HepG2 (cell line): ENCODE measurements around the gene AJM1. TPM values are rescaled to one million over a fixed set of nuclear protein-coding genes. Genes with fewer than 3 reads are reported as not detected.

Experiments
- ATAC-seq: fragments of 200-7000 bp; cut with Tn5 transposase; 3 replicates; pipeline ENCODE4 v1.9.1; 2020; ENCODE audit warnings: mild to moderate bottlenecking, moderate library complexity
- BruUV-seq: library from RNA; stranded (reverse); fragments of 400-500 nt; replicated peaks from 2 replicates; lab custom pipeline; 2021; lab: Mats Ljungman, UMichigan
- CTCF ChIA-PET: fragments of 300-600 bp; formaldehyde crosslinking; extraction: SDS; loops from one replicate; lab custom pipeline; 2021; ENCODE audit warnings: low total read pairs, inconsistent platforms, low intra/inter-chr PET ratio; lab: Yijun Ruan, JAX
- POLR2A ChIA-PET: fragments of 350-600 bp; sonication (Branson Sonifier 250); formaldehyde crosslinking; loops from one replicate; lab custom pipeline; 2020; ENCODE audit warnings: antibody characterized with exemption, inconsistent platforms; lab: Yijun Ruan, JAX
- DNase-seq: peaks from one replicate; pipeline ENCODE4 v3.0.0-alpha.2; 2015; ENCODE audit warnings: low spot score
- FAIRE-seq: peaks from 3 replicates; lab custom pipeline; 2011; peaks lifted over from hg19 to GRCh38; lab: Jason Lieb, UNC
- H2AFZ ChIP-seq: one replicate; pipeline ENCODE4 v1.6.1; 2011; ENCODE audit warnings: low read length, inconsistent platforms
- H3K27ac ChIP-seq: fragments of 300-600 bp; 3 replicates; pipeline ENCODE4 v1.8.0; 2011; ENCODE audit warnings: mixed run types, mild to moderate bottlenecking, mixed read lengths, low read length, inconsistent platforms; ENCODE audit not compliant: insufficient read depth; ENCODE audit errors: extremely low read length
- H3K27me3 ChIP-seq, 2 experiments: fragments of 200-600 bp in 1 of 2; 2 replicates in 1 of 2; 3 replicates in 1 of 2; pipeline versions ENCODE4 v1.6.0 to v1.8.0; 2011; ENCODE audit warnings: low read length in 2 of 2, mild to moderate bottlenecking in 2 of 2, moderate library complexity in 2 of 2, inconsistent platforms in 1 of 2; ENCODE audit not compliant: insufficient read depth in 2 of 2, control insufficient read depth in 1 of 2
- H3K36me3 ChIP-seq, 2 experiments: fragments of 200-600 bp in 1 of 2; replicated peaks in 1 of 2; 2 replicates in 1 of 2; 3 replicates in 1 of 2; pipeline versions ENCODE4 v1.5.1 to v1.8.0; 2011; ENCODE audit warnings: low read length in 2 of 2, inconsistent platforms in 1 of 2; ENCODE audit not compliant: insufficient read depth in 2 of 2, control insufficient read depth in 1 of 2
- H3K4me1 ChIP-seq: 2 replicates; pipeline ENCODE4 v1.5.1; 2012; ENCODE audit warnings: low read length, inconsistent platforms; ENCODE audit not compliant: insufficient read depth
- H3K4me2 ChIP-seq: 2 replicates; pipeline ENCODE4 v1.6.0; 2011; ENCODE audit warnings: low read depth, low read length, inconsistent platforms
- H3K4me3 ChIP-seq, 3 experiments: fragments of 200-600 bp in 1 of 3; sonication (generic), shearing (Covaris generic) in 1 of 3; replicated peaks in 1 of 3; 2 replicates each; pipeline ENCODE4 v1.5.1; 2011 to 2016; ENCODE audit warnings: low read length in 3 of 3, inconsistent platforms in 2 of 3, low read depth in 2 of 3, mild to moderate bottlenecking in 2 of 3, control low read depth in 1 of 3, mixed read lengths in 1 of 3; ENCODE audit not compliant: insufficient read depth in 1 of 3
- H3K79me2 ChIP-seq: one replicate; pipeline ENCODE4 v1.6.1; 2011; ENCODE audit warnings: low read length, inconsistent platforms; ENCODE audit not compliant: insufficient read depth
- H3K9ac ChIP-seq: 2 replicates; pipeline ENCODE4 v1.6.0; 2011; ENCODE audit warnings: mild to moderate bottlenecking, low read depth, low read length, inconsistent platforms; ENCODE audit not compliant: insufficient read depth
- H3K9me3 ChIP-seq: 2 replicates; pipeline ENCODE4 v1.5.1; 2012; ENCODE audit warnings: mild to moderate bottlenecking, low read length
- H4K20me1 ChIP-seq: 2 replicates; pipeline ENCODE4 v1.6.0; 2011; ENCODE audit warnings: inconsistent platforms, mild to moderate bottlenecking, low read length, moderate library complexity; ENCODE audit not compliant: insufficient read depth
- AGO2 ChIP-seq: fragments of 200-400 bp; formaldehyde crosslinking; optimal IDR thresholded peaks from 2 replicates; pipeline ENCODE3; 2017; ENCODE audit warnings: mild to moderate bottlenecking, low read depth, low read length, moderate library complexity
- IKZF4 ChIP-seq: sonication (generic); formaldehyde crosslinking; IDR thresholded peaks from 2 replicates; pipeline ENCODE4 v1.5.1; 2020; ENCODE audit warnings: borderline replicate concordance, mild to moderate bottlenecking, low read depth, missing genetic modification reagents; ENCODE audit errors: not compliant biosample characterization
- MXI1 ChIP-seq: IDR thresholded peaks from 3 replicates; pipeline ENCODE4 v1.6.1; 2012; ENCODE audit warnings: low read depth, low read length, inconsistent platforms, borderline replicate concordance
- MZF1 ChIP-seq: sonication (generic); formaldehyde crosslinking; IDR thresholded peaks from 2 replicates; pipeline ENCODE4 v1.8.1; 2023; ENCODE audit warnings: mild to moderate bottlenecking, missing genetic modification reagents, borderline replicate concordance
- POLR2G ChIP-seq: fragments of 200-400 bp; formaldehyde crosslinking; IDR thresholded peaks from 2 replicates; pipeline ENCODE4 v1.6.1; 2018; ENCODE audit warnings: mild to moderate bottlenecking, low read depth, low read length, moderate library complexity
- TBX2 ChIP-seq: sonication (generic); formaldehyde crosslinking; IDR thresholded peaks from 2 replicates; pipeline ENCODE4 v1.5.0; 2020; ENCODE audit warnings: missing genetic modification reagents, mild to moderate bottlenecking, borderline replicate concordance
- THAP11 ChIP-seq: IDR thresholded peaks from 2 replicates; pipeline ENCODE4 v1.6.1; 2016; ENCODE audit warnings: missing biosample characterization, missing genetic modification reagents
- ZFX ChIP-seq: sonication (generic); formaldehyde crosslinking; IDR thresholded peaks from 2 replicates; pipeline ENCODE4 v1.4.0; 2020; ENCODE audit warnings: mild to moderate bottlenecking, low read depth, missing genetic modification reagents, moderate library complexity
- ZKSCAN1 ChIP-seq: fragments of 150-350 bp; IDR thresholded peaks from 2 replicates; pipeline ENCODE4 v1.6.1; 2014; ENCODE audit warnings: low read length
- ZMYM2 ChIP-seq: sonication (generic); formaldehyde crosslinking; IDR thresholded peaks from 2 replicates; pipeline ENCODE4 v1.8.0; 2022; ENCODE audit warnings: mild to moderate bottlenecking, missing genetic modification reagents
- ZNF263 ChIP-seq: sonication (generic); formaldehyde crosslinking; IDR thresholded peaks from 2 replicates; pipeline ENCODE4 v1.4.0; 2020; ENCODE audit warnings: missing genetic modification reagents
- ZNF33B ChIP-seq: sonication (generic); formaldehyde crosslinking; IDR thresholded peaks from 2 replicates; pipeline ENCODE4 v1.5.1; 2020; ENCODE audit warnings: mild to moderate bottlenecking, missing genetic modification reagents
- ZNF577 ChIP-seq: sonication (generic); formaldehyde crosslinking; IDR thresholded peaks from 2 replicates; pipeline ENCODE4 v1.4.0; 2020; ENCODE audit warnings: mild to moderate bottlenecking, low read depth, missing genetic modification reagents, borderline replicate concordance
- WGBS: methylation state at CpG from one replicate; pipeline ENCODE4 v1.1.6; 2017; ENCODE audit warnings: low lambda C conversion rate; 5-methylcytosine and 5-hydroxymethylcytosine counted together
- in situ Hi-C: cut with HindIII; loops from 2 replicates; pipeline ENCODE4 v1.10.0; 2017; ENCODE audit warnings: low pct_unique_long_range_greater_than_20kb; ENCODE audit not compliant: extremely low pct_ligation_motif_present
- intact Hi-C: fragments of 100-400 bp; cut with micrococcal nuclease; formaldehyde crosslinking; loops from one replicate; pipeline ENCODE4 v1.10.0; 2022; ENCODE audit not compliant: unreplicated experiment
- polyA plus RNA-seq, 8 experiments: library from polyadenylated mRNA; depleted of rRNA in 3 of 8; stranded (reverse) in 7 of 8; unstranded in 1 of 8; fragments of >200 nt; fragmentation: Illumina TruSeq in 4 of 8; extraction: Trizol in 4 of 8; gene quantifications; 2 replicates each; pipeline versions ENCODE4 v1.2.1 to v1.2.3, GENCODE V29; 2011 to 2016; ENCODE audit warnings: low read depth in 4 of 8, missing spikeins in 1 of 8, mixed read lengths in 1 of 8; ENCODE audit not compliant: insufficient read depth in 1 of 8
- total RNA-seq, 5 experiments: library from RNA; depleted of rRNA; stranded (reverse); fragments of >200 nt; fragmentation: Illumina TruSeq; extraction: Trizol; gene quantifications; 2 replicates each; pipeline ENCODE4 v1.2.3, GENCODE V29; 2016; ENCODE audit warnings: low read depth in 1 of 5
- TF ChIP-seq, protein P1 (sequence below): sonication (generic); formaldehyde crosslinking; IDR thresholded peaks from 2 replicates; pipeline ENCODE4 v1.4.0; 2020; ENCODE audit warnings: missing genetic modification reagents
- TF ChIP-seq, protein P2 (sequence below): sonication (generic); formaldehyde crosslinking; IDR thresholded peaks from 2 replicates; pipeline ENCODE4 v1.5.1; 2020; ENCODE audit warnings: mild to moderate bottlenecking, missing genetic modification reagents, borderline replicate concordance

AJM1 gene
- total and polyA plus RNA-seq, 2 of the 13 experiments (the other 11 are each of a cell fraction or from before 2014, with no cell fraction given) = 1.1 to 1.2 TPM

DNA sequence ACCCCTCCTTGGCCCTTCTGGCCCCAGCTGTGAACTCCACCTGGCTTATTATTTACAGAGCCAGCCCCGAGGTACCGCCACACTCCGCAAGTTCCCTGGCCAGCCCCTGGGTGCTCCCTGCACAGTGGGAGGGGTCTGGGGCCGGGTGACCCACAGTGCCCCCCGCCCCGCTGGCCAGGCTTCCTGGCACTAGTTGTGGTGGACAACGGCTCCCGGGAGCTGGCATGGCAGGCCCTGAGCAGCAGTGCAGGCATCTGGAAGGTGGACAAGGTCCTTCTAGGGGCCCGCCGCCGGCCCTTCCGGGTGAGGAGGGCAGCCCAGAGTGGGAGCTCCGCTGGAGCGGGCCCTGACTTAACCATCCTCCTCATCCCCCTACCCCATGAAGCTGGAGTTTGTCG, 13.8 kb downstream of the AJM1 start:
- Histone ChIP-seq H4K20me1 (no peaks in the 10 kb centered on the region), H3K4me3 (no peak overlapping the region), H3K27ac (peak overlapping the region; percentile 30), H3K9ac (no peak overlapping the region), H3K4me1 (peaks cover 37% of the 10 kb centered on the region), H3K4me2 (no peak overlapping the region), H2AFZ (no peak overlapping the region), H3K79me2 (no peaks in the 10 kb centered on the region), H3K9me3 (no peaks in the 10 kb centered on the region), H3K36me3 (peaks cover 8 to 13% of the 10 kb centered on the region in 2 experiments; a peak in 4 of 5 replicates), H3K27me3 (no peaks in the 10 kb centered on the region)
- FAIRE-seq (no peak), DNase-seq (no peak), ATAC-seq (peak; percentile 2)
- CTCF ChIA-PET = no interaction called here
- intact Hi-C loops = no loop called here
- no TSS peak for BruUV-seq
- POLR2A ChIA-PET = interaction anchor here (0.6 to 1.8 kb wide), 4 partner anchors 9 to 92 kb away, joined by 3 to 5 read pairs (median 4); partner anchors contain the start of gene EDF1
- 60% methylated on average over 1 of the region's 15 CpGs for WGBS
- in situ Hi-C loops = no loop called here
- TF ChIP-seq, protein P1, sequence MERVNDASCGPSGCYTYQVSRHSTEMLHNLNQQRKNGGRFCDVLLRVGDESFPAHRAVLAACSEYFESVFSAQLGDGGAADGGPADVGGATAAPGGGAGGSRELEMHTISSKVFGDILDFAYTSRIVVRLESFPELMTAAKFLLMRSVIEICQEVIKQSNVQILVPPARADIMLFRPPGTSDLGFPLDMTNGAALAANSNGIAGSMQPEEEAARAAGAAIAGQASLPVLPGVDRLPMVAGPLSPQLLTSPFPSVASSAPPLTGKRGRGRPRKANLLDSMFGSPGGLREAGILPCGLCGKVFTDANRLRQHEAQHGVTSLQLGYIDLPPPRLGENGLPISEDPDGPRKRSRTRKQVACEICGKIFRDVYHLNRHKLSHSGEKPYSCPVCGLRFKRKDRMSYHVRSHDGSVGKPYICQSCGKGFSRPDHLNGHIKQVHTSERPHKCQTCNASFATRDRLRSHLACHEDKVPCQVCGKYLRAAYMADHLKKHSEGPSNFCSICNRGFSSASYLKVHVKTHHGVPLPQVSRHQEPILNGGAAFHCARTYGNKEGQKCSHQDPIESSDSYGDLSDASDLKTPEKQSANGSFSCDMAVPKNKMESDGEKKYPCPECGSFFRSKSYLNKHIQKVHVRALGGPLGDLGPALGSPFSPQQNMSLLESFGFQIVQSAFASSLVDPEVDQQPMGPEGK = peak; percentile 50; the same call in 1 of the 2 replicates
- no peak for TF ChIP-seq MZF1 (CRISPR knock-in tag)
- TF ChIP-seq AGO2 = peak; percentile 72
- TF ChIP-seq IKZF4 (CRISPR knock-in tag) = no peak
- TF ChIP-seq ZNF263 (CRISPR knock-in tag) = 0 out of 2 replicates have a peak, but pooled peaks have one; percentile 1
- no peak for TF ChIP-seq ZNF577 (CRISPR knock-in tag)
- TF ChIP-seq ZKSCAN1 = no peak
- 0 out of 2 replicates have a peak, but pooled peaks have one; percentile 20 for TF ChIP-seq POLR2G
- no peak for TF ChIP-seq THAP11
- TF ChIP-seq ZMYM2 (CRISPR knock-in tag) = no peak
- TF ChIP-seq ZNF33B (CRISPR knock-in tag) = no peak
- 0 out of 2 replicates have a peak, but pooled peaks have one; percentile 15 for TF ChIP-seq TBX2 (CRISPR knock-in tag)
- TF ChIP-seq, protein P2, sequence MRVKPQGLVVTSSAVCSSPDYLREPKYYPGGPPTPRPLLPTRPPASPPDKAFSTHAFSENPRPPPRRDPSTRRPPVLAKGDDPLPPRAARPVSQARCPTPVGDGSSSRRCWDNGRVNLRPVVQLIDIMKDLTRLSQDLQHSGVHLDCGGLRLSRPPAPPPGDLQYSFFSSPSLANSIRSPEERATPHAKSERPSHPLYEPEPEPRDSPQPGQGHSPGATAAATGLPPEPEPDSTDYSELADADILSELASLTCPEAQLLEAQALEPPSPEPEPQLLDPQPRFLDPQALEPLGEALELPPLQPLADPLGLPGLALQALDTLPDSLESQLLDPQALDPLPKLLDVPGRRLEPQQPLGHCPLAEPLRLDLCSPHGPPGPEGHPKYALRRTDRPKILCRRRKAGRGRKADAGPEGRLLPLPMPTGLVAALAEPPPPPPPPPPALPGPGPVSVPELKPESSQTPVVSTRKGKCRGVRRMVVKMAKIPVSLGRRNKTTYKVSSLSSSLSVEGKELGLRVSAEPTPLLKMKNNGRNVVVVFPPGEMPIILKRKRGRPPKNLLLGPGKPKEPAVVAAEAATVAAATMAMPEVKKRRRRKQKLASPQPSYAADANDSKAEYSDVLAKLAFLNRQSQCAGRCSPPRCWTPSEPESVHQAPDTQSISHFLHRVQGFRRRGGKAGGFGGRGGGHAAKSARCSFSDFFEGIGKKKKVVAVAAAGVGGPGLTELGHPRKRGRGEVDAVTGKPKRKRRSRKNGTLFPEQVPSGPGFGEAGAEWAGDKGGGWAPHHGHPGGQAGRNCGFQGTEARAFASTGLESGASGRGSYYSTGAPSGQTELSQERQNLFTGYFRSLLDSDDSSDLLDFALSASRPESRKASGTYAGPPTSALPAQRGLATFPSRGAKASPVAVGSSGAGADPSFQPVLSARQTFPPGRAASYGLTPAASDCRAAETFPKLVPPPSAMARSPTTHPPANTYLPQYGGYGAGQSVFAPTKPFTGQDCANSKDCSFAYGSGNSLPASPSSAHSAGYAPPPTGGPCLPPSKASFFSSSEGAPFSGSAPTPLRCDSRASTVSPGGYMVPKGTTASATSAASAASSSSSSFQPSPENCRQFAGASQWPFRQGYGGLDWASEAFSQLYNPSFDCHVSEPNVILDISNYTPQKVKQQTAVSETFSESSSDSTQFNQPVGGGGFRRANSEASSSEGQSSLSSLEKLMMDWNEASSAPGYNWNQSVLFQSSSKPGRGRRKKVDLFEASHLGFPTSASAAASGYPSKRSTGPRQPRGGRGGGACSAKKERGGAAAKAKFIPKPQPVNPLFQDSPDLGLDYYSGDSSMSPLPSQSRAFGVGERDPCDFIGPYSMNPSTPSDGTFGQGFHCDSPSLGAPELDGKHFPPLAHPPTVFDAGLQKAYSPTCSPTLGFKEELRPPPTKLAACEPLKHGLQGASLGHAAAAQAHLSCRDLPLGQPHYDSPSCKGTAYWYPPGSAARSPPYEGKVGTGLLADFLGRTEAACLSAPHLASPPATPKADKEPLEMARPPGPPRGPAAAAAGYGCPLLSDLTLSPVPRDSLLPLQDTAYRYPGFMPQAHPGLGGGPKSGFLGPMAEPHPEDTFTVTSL (CRISPR knock-in tag) = no peak
- 0 out of 3 replicates have a peak, but pooled peaks have one; percentile 4 for TF ChIP-seq MXI1
- TF ChIP-seq ZFX (CRISPR knock-in tag) = no peak
